ENCODE data around the gene KDM2B.
A peak's percentile ranks its signal among the peaks of the same experiment; 100 is the strongest.

The KDM2B gene

DNA sequence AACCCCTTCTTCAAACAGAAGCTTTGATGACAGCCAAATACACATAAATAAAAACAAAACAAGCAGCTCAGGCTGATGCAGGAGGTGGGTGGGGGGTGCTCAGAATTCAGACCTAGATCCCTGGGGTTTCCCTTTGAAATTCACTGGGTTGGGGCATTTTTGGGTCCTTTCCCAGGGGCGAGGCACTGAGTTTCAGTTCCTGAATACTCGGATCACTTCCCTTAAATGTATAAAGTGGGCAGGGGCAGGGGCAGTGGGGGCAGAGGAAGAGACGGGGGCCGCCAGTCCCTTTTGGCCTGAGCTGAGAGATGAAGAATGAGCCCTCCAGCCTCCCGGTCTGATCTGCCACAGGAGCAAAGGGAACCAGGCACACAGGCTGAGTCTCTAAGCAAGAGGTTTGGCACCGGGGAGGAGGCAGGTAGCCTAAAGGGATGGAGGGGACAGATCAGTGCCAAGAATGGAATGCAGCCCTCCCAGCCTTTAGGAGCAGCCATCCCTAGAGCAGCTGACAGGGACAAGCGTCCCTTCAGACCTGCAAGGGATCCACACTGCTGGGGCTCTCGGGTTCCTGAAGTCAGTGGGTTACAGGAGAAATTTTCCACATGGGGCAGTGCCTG is 20.3 kb downstream of the KDM2B start:
- no peak for DNase-seq

DNA sequence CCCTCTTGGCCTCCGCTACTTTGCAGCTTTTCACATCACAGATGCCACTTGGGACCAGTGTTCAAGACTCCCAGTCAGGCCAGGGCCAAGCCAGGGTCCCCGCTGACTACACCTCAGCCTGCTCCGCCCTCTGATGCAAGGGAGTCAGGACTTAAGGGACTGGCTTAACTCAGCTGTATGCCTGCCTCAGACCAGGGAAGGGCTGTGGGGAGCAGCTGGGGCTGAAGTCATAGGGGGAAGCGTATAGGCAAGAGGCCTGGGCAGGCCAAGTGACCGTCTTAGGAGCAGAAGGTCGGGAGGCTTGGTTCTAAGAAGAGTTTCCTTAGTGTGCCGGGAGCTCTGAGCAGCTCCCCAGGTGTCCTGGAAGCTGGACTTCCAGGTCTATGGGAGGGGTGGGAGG is 21.9 kb downstream of the KDM2B start:
- no peak for DNase-seq

DNA sequence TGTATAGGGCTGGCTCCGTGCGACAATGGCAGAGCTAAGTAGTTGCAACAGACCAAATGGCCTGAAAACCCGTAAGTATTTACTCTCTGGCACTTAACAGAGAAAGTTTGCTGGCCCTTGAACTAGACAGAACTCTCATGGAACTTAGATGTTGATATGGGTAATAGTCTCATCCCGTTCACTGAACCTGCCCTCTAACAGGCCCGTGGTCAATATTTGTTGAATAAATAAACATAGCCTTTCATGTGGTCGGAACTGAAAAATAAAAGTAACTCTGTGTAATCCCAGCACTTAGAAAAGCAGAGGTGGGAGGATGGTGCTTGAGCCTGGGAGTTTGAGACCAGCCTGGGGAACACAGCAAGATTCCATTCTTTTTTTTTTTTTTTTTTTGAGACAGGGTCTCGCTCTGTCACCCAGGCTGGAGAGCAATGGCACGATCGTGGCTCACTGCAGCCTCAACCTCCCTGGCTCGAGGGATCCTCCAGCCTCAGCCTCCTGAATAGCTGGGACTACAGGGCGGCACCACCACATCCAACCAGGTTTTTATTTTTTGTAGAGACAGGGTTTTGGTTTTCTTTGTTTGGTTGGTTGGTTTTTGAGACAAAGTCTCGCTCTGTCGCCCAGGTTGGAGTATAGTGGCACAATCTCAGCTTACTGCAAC is 29.7 kb downstream of the KDM2B start:
- no peak for DNase-seq

DNA sequence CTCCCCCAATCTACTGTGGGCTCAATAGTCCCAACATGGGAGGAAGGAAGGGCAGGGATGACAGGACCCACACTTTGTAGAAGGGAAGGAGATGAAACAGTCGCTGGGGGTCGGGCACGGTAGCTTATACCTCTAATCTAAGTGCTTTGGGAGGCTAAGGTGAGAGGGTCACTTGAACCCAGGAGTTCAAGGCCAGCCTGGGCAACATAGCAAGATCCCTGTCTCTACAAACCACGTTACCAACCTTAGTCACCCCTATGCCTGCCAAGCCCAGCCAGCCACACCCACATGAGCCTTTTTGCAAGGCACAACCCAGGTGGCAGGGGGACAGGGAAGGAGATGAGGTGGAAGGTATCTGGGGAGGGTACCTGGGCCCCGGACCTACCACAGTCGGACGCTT is 31.7 kb downstream of the KDM2B start:
- no peak for DNase-seq

DNA sequence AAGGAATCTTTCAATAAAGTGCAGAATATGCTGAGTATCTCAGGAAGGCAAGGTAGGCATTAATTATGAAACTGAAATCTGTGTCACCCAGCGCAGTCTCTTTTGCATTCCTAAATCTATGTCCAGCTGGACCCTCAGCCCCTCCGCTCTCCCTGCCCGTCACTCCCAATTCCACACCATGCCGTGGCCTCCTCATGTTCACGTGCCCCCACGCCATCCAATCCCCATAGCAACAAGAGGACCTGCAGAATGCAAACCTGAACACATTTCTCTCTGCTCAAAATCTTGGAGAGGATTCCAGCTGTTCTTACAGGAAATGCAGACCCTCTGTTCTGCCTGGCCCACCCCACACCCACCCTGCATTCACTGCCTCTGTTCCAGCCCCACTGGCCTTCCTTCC is 35.3 kb downstream of the KDM2B start:
- no peak for DNase-seq

DNA sequence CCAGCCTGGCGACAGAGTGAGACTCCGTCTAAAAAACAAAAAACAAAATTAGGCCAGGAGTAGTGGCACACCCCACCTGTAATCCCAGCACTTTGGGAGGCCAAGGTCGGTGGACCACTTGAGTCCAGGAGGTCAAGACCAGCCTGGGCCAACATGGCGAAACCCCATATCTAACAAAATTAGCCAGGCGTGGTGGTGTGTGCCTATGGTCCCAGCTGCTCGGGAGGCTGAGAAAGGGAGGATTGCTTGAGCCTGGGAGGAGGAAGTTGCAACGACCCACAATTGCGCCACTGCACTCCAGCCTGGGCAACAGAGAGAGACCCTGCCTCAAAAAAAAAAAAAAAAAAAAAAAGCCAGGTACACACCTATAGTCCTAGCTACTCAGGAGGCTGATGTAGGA is 37.0 kb downstream of the KDM2B start:
- DNase-seq: no peak

DNA sequence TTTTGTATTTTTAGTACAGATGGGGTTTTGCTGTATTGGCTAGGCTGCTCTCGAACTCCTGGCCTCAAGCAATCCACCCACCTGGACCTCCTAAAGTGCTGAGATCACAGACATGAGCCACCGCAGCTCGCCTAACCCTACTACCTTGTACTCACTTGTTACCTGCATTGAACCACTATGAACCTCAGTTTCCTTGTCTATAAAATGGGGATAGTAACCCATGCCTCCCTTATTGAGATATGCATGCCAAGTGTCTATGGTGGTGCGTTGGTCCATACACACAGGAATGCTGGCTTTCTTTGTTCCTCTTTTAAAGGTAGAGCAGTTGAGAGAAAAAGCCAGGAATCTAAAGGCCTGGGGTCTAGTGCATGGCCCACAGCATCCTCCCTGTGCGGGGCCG is 40.9 kb downstream of the KDM2B start:
- DNase-seq: no peak

DNA sequence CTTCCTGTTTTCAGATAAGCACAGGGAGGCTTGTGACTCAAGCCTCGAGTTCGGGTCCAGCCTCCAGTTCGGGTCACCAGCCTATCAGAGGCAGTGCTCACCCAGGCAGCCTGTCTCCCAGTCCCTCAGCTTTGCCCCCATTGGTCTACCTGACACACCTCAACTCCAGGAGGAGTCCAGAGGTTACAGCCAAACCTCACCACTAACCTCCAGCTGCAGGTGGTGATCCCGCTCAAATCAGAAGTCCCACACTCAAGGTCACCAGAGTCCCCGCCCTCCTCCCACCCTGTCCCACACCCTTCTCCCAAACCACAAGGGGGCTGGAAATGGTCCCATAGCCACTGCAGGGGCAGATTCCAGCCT is 42.1 kb downstream of the KDM2B start:
- no peak for DNase-seq

DNA sequence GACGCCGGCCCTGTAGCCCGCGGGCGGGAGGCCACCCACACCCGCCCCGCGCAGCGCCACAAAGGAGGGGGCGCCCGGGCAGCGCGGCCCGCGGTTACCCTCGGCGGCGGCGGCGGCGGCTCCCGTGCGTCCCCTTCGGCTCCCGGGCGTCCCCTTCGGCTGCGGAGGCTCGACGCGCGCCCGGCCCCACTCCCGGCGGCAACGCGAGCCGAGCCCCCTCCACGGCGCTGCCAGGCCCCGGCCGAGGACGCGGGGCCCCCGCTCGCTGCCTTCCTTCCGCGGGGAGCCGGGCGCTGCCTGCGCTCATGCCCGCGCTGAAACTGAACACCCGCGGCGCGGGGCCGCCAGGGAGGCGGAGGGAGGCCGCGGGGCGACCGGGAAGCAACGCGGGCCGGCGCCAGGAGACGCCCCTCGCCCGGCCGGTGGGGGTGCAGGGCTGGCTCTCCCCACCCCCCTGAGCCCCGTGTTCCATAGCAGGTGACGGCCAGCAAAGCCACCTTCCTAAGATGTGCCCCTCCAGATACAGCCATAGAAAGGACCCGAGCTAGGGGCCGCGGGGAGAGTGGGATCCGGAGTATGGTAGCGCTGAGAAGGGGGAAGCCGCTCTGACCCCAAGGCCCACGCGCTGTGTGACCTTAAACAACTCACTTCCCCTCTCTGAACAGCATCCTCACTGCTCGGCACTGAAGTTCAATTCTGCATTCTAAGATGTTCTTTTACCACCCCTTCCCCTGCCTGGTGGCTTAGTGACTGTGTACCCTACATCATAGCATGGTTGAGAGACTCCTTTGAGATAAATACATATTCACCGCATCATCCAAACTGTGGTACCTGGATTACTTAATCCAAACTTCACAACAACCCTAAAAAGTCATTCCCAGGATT is 42.8 kb downstream of the KDM2B start:
- DNase-seq: no peak

DNA sequence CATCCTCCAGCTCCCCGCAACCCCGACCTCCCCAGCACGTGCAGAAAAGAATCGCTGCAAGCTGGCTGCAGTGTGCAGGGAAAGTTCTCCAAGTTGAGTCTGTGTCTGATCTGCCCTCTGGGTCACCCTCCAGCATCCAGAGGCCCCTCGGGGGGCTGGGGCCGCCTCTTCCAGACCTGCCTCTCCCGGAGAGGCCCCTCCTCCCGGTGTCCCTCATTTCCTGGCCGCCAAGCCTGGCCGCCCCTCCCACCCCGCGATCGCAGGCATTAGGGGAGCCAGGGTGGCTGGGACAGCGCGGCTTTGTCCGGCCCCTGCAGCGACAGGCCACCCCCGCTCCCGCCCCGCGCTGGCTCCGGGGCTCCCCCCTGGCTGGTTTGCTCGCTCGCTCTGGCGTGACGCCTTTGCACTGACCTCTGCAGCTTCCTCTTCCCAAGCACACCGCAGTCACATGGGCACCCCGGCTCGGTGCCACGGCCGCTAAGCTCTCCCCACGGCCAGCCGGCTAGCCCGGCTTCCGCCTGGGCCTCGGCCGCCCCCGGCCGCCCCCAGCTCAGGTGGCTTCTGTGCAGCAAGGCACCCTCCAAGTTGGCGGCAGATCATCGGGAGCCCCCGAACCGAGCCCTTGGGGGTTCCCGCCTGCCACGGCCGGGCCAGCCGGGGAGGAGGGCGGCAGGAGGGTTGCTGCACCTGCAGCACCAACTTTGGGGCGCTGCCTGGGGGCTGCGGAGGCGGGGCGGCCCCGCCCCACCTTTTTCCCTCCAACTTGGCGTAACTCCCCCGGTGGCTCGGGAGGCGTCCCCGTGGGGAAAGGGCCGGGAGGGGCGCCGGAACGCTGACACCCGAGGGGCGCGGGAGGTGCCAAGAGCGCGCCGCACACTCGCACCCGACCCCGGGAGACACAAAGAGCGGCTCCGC is 43.7 kb downstream of the KDM2B start:
- peak; percentile 27 for DNase-seq

DNA sequence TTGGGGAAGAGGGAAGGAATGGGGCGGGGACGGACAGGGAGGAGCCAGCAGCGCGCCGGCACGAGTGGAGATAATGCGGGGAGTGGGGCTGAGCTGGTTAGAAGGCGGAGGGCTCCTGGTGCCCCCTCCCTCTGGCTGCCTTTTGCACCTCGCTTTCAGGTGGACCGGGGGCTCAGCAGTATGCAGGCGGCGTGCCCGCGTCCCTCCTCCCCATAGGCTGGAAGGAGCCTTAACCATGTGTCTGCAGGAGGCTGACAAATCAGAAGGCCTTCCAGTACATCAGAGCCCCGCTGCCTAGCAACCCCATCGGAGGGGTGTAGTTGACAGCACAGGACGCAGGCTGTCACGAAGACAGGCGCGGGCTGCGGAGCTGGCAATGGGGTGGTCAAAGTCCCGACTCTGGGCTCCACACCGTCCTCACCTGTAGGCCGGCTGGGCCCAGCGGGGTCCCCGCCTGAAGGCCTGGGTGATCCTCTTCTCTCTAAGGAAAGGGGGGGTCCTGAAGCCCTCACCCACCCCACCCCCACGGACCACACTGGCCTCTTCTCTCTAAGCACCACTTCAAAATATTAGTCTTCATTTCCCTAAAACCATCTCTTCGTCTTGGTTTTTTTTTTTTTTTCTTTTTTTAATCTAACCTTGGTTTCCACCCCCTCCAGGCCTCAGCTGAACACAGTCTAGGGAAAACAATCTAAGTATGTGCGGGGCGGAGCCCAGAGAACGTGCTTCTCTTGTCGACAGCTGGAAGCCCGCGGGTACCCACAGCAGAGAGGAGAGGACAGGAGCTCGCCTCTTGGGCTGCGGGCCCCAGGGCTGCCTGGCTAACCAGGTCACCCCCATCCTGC is 44.5 kb downstream of the KDM2B start:
- peak; percentile 88 for DNase-seq

DNA sequence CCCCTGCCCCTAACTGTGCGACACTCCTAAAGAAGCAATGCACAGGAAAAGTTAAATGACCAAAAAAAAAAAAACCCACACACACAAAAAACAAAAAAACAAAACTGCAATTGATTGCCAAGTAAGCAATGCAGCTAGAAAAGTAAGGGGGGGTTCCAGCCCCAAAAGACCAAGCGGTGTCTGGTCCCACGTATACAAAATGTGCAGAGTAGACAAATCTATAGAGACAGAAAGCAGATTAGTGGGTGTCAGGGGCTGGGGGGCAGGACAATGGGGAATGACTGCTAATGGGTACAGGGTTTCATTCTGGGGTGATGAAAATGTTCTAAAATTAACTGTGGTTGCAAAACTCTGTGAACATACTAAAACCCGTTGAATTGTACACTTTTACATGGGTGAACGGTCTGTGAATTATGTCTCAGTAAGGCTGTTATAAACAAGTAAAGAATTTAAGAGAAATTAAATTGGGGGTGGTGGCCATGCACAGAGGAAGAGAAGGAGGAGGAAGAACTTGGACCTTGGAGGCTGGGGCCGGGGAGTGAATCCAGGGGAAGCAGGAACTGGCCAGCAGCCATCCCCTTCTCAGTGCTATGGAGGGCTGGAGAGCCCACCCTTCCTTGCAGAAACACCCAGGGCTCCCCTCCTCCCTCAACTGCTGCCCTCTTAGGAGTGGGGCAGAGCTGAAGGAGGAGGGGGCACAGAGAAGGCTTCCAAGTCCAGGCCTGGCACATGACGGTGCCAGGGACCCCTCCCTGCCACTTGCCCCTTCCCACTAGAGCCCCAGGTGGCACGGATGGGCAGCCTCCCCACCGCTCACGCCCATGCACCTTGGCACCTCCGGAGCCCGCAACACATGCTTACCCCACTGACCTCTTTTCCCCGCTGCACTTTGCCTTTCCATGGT is 45.4 kb downstream of the KDM2B start:
- no peak for DNase-seq

DNA sequence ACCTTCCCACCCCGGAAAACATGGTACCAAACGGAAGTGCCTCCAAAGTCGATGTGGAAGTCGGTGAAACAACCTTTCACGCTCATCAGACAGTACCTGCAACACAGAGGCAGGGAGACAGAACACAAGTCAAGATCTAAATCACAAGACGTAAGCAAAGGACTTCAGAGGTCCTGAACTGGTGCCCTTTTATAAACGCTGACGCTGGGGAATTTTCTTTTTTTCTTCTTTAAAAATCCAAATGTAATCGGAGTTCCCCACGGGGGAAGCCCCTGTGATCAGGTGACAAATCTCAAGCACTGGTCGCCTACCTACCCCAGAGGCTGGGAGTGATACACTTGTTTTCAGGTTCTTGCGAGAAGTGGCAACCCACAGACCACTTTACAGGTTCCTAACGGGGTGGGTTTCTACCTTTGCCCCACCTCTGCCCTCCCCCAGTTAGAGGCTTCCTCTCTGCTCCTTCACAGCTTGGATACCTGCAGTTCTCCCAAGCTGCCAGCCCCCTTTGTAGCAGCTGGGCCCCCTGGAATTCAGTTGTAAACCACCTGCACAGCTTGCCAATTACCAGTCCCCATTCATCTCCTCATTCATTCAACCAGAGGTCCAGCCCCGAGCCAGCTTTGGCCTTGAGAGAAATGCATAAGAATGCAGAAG is 46.2 kb downstream of the KDM2B start:
- DNase-seq: no peak

DNA sequence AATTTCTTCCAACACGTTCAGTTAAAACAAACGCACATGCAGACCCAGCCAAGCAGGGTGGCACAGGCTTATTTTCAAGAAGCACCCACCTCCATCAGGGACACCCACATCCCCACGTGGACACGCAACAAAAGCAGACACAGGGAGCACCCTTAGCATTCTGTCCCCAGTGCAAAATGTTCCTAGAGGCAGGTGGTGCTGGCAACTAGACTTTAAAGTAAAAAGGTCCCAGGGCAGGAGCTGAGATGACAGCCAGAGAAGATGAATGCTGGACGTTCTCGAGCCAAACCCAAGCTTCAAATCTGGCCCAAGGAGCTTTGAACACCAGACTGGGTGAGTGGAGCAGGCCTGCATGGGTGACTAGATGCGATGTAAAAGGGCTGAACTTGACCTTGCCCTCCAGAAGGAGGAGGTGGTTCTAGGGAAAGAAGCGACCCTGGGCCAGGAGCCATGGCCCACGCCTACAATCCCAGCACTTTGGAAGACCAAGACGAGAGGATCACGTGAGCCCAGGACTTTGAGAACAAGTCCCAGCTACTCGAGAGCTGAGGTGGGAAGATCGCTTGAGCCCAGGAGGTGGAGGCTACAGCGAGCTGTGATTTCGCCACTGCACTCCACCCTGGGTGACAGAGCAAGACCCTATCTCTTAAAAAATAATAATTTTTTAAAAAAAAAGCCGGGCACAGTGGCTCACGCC is 47.3 kb downstream of the KDM2B start:
- no peak for DNase-seq

DNA sequence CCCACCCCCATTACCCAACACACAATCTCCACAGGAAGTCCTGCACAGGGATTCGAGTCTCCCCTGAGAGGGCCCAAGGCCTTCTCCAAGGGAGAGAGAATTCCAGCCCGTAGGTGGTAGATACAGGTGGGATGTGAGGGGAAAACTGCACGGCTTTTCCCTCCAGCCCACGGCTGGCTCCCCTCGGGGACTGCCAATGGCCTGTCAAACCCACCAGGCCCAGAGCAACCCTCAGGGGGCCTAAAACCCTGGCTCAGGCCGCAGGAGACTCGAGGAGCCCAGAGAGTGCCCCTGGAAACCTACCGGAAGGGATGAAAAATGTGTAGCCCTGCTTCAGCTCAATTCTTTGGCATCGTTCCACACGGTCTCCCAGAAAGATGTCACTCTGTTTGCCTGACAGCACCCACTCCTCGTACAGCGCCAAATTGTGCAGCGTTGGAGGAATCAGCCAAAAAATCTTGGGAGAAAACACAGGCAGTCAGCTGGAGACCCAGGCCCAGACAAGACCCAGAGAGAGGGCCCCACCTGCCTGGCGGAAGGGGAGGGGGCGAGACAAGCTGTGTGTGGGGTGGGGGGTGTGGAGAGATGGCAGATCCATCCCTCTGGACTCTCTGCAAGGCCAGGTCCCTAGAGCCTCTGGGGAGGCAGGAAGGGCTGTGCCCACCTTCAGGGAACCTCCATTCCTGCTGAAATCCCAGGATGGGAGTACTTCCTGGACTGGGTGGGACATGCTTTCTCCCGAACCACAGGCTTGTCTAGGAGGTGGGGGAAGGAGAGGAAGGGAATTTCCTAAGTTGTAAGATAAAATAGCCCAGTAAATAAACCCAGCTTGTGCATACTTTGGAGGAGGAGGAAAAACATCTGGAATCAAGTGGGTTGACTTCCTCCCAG is 48.1 kb downstream of the KDM2B start:
- DNase-seq: no peak

DNA sequence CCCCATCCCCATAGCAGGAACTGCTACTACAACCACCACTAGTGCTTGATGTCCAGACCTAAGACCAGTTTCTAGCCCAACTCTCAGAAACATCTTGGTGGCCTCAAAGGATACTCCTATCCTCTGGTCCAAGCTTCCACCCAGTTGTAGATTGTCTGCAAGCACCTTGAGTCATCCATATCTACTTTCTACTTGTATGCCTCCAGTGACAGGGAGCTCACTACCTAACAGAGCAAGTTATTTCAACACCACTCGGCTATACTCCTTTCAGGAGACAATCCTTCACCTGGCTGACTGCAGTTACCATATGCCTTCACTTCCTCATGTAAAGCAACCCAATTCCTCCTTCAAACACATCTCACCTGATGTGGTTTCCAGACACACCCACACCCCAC is 49.5 kb downstream of the KDM2B start:
- DNase-seq: no peak

DNA sequence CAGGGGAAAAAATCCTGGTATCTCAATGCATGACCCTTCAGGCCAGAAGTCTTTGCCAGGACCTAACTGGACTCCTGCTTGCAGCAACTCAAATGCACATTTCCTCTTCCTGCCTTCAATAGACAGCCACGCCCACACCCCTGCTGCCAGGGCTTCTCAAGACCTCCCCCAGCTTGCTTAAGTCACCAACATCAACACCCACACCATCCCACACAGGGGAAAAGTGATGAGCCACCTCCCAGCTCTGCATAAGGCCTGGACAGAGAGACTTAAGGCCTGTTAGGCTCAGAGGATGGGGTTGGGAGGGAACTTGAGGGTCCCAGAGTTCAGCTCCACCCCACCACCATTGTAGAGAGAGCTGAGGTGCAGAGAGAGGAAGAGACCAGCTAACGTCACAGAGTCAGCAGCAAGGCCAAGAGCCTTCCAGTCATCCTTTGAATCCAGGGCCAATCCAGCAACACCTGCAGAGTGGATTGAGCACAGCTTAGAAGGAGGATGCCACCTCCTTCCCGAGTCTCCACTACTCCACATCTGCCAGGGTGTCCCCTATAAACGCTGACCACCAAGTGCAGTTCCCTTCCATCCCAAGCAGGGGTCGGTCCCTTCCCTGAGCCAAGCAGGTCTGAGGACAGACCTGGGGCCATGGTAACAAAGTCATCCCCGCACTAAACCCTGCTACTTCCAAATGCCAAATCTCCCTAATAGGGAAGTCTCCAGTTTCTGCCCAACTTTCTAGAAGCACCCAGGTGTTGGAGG is 50.0 kb downstream of the KDM2B start:
- DNase-seq: no peak

DNA sequence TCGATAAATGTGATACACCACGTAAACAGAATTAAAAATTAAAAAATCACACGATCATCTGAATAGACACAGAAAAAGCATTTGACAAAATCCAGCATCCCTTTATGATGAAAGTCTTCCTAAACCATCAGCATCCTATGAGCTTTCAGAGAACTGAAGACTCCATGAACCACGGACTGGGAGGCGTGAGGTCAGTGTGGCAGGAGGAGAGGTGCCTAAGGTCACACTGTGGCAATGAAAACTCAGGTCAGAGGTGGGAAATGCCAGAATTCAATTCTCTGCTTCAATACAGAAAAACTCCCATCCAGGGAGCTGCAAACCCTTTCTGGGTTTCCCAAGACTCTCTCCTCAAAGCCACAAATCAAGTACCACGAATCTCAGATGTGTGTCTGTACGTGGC is 51.6 kb downstream of the KDM2B start:
- no peak for DNase-seq
